GM18526 (cell line): Measurements from ENCODE around the gene HINT2.

Experiments
- POLR2A ChIP-seq: IDR thresholded peaks from 3 replicates; pipeline ENCODE4 v1.6.1; 2011; ENCODE audit not compliant: insufficient read length; ENCODE audit errors: extremely low read depth

HINT2 gene

GRCh38 chr9:35781066-35781465 lies 33.8 kb downstream of the HINT2 start:
- no peak for TF ChIP-seq POLR2A

- no peak for TF ChIP-seq POLR2A
Observed at GRCh38 chr9:35778496-35778895, 36.3 kb downstream of the HINT2 start.

GRCh38 chr9:35776018-35776417 lies 38.8 kb downstream of the HINT2 start:
- no peak for TF ChIP-seq POLR2A

GRCh38 chr9:35774907-35775635 lies 39.8 kb downstream of the HINT2 start:
- TF ChIP-seq POLR2A = no peak

GRCh38 chr9:35771943-35772342 lies 42.9 kb downstream of the HINT2 start:
- no peak for TF ChIP-seq POLR2A

- TF ChIP-seq POLR2A = no peak
Observed at GRCh38 chr9:35771534-35771933, 43.3 kb downstream of the HINT2 start.

GRCh38 chr9:35771075-35771433 lies 43.8 kb downstream of the HINT2 start:
- no peak for TF ChIP-seq POLR2A

GRCh38 chr9:35769763-35770162 lies 45.1 kb downstream of the HINT2 start:
- TF ChIP-seq POLR2A = no peak

- TF ChIP-seq POLR2A = no peak
Observed at GRCh38 chr9:35767458-35767857, 47.4 kb downstream of the HINT2 start.

GRCh38 chr9:35766997-35767396 lies 47.8 kb downstream of the HINT2 start:
- TF ChIP-seq POLR2A = no peak

GRCh38 chr9:35763803-35764202 lies 51.0 kb downstream of the HINT2 start:
- no peak for TF ChIP-seq POLR2A

GRCh38 chr9:35763181-35763580 lies 51.7 kb downstream of the HINT2 start:
- TF ChIP-seq POLR2A = no peak
